ENCODE results near the gene AEBP1.
A peak's percentile ranks its signal among the peaks of the same experiment; 100 is the strongest.

Gene AEBP1

GRCh38 chr7:44080686-44081265, 23.4 kb upstream of the AEBP1 start:
- TF ChIP-seq CTCF (conservative IDR thresholded peaks at IDR 0.05; ENCODE audit: low read length) = no peak
- no peak for TF ChIP-seq EZH2phosphoT487 (IDR thresholded peaks at IDR 0.05; ENCODE audit: borderline replicate concordance)
- Histone ChIP-seq H3F3A (ENCODE audit: low read depth) (no peaks in the 10 kb centered on the region), H3K4me1 (ENCODE audit: insufficient read depth, low read length, poor library complexity, severe bottlenecking) (peaks cover 65% of the 10 kb centered on the region), H3K4me3 (ENCODE audit: low read length, poor library complexity, severe bottlenecking) (peak overlapping the region; percentile 92), H3K27me3 (ENCODE audit: insufficient read depth, low read length, poor library complexity, severe bottlenecking) (no peaks in the 10 kb centered on the region), H3K79me2 (ENCODE audit: insufficient read depth, low read length) (peaks cover 51% of the 10 kb centered on the region), H4K20me1 (ENCODE audit: insufficient read depth, low read length, poor library complexity, severe bottlenecking) (peaks cover 12% of the 10 kb centered on the region), H3K9me2 (replicated peaks; ENCODE audit: low read depth, low read length) (no peaks in the 10 kb centered on the region), H2AFZ (ENCODE audit: low read length) (no peak overlapping the region), H3K9ac (ENCODE audit: low read depth, low read length, poor library complexity, severe bottlenecking) (peak overlapping the region; percentile 91), H3K4me2 (ENCODE audit: low read depth, low read length, poor library complexity, severe bottlenecking) (peak overlapping the region; percentile 94), H3K36me3 (ENCODE audit: insufficient read depth, low read length) (peaks cover 32% of the 10 kb centered on the region; the same call in 1 of the 2 replicates), H3K9me3 (ENCODE audit: insufficient read depth, low read depth, low read length) (no peaks in the 10 kb centered on the region)

- H3K4me1 ChIP-seq (ENCODE audit: insufficient read depth, low read length, poor library complexity, severe bottlenecking) = peaks cover 66% of the 10 kb centered on the region
- H3K9ac ChIP-seq (ENCODE audit: low read depth, low read length, poor library complexity, severe bottlenecking) = peak overlapping the region; percentile 91
- peaks cover 12% of the 10 kb centered on the region for H4K20me1 ChIP-seq (ENCODE audit: insufficient read depth, low read length, poor library complexity, severe bottlenecking)
- H2AFZ ChIP-seq (ENCODE audit: low read length) = peak overlapping the region; percentile 56; the same call in 1 of the 2 replicates
- H3K4me2 ChIP-seq (ENCODE audit: low read depth, low read length, poor library complexity, severe bottlenecking) = peak overlapping the region; percentile 94
- no peaks in the 10 kb centered on the region for H3K9me3 ChIP-seq (ENCODE audit: insufficient read depth, low read depth, low read length)
- H3K4me3 ChIP-seq (ENCODE audit: low read length, poor library complexity, severe bottlenecking) = peak overlapping the region; percentile 92
- TF ChIP-seq CTCF (conservative IDR thresholded peaks at IDR 0.05; ENCODE audit: low read length) (peak; percentile 24; the same call in 1 of the 2 replicates), EZH2phosphoT487 (IDR thresholded peaks at IDR 0.05; ENCODE audit: borderline replicate concordance) (no peak)
- H3K36me3 ChIP-seq (ENCODE audit: insufficient read depth, low read length) = peaks cover 27% of the 10 kb centered on the region; the same call in 1 of the 2 replicates
- no peaks in the 10 kb centered on the region for H3K27me3 ChIP-seq (ENCODE audit: insufficient read depth, low read length, poor library complexity, severe bottlenecking)
- no peaks in the 10 kb centered on the region for H3F3A ChIP-seq (ENCODE audit: low read depth)
- H3K9me2 ChIP-seq (replicated peaks; ENCODE audit: low read depth, low read length) = no peaks in the 10 kb centered on the region
- peaks cover 51% of the 10 kb centered on the region for H3K79me2 ChIP-seq (ENCODE audit: insufficient read depth, low read length)
Measured at GRCh38 chr7:44081266-44081748, 22.8 kb upstream of the AEBP1 start.

- peak overlapping the region; percentile 47 for H2AFZ ChIP-seq (ENCODE audit: low read length)
- no peaks in the 10 kb centered on the region for H3K9me3 ChIP-seq (ENCODE audit: insufficient read depth, low read depth, low read length)
- H3K36me3 ChIP-seq (ENCODE audit: insufficient read depth, low read length) = peaks cover 16% of the 10 kb centered on the region; the same call in 1 of the 2 replicates
- H3F3A ChIP-seq (ENCODE audit: low read depth) = peaks cover 3% of the 10 kb centered on the region; the same call in 1 of the 2 replicates
- H3K4me2 ChIP-seq (ENCODE audit: low read depth, low read length, poor library complexity, severe bottlenecking) = peak overlapping the region; percentile 85
- H3K4me3 ChIP-seq (ENCODE audit: low read length, poor library complexity, severe bottlenecking) = peak overlapping the region; percentile 74
- peaks cover 12% of the 10 kb centered on the region for H4K20me1 ChIP-seq (ENCODE audit: insufficient read depth, low read length, poor library complexity, severe bottlenecking)
- H3K9me2 ChIP-seq (replicated peaks; ENCODE audit: low read depth, low read length) = no peaks in the 10 kb centered on the region
- H3K79me2 ChIP-seq (ENCODE audit: insufficient read depth, low read length) = peaks cover 41% of the 10 kb centered on the region
- no peaks in the 10 kb centered on the region for H3K27me3 ChIP-seq (ENCODE audit: insufficient read depth, low read length, poor library complexity, severe bottlenecking)
- H3K4me1 ChIP-seq (ENCODE audit: insufficient read depth, low read length, poor library complexity, severe bottlenecking) = peaks cover 66% of the 10 kb centered on the region
- TF ChIP-seq EZH2phosphoT487 (IDR thresholded peaks at IDR 0.05; ENCODE audit: borderline replicate concordance) (no peak), CTCF (conservative IDR thresholded peaks at IDR 0.05; ENCODE audit: low read length) (no peak)
- H3K9ac ChIP-seq (ENCODE audit: low read depth, low read length, poor library complexity, severe bottlenecking) = peak overlapping the region; percentile 73
Measured at GRCh38 chr7:44082541-44083207, 21.5 kb upstream of the AEBP1 start.

Measured in Loucy (cell line).